Left renal cortex interstitium (tissue), 4 donors: ENCODE data around the gene CD47. TPM values are rescaled to one million over a fixed set of nuclear protein-coding genes. Genes with fewer than 3 reads are reported as not detected.

Experiments
- DNase-seq, 4 donors: peaks; one replicate each; pipeline ENCODE4 v3.0.0-alpha.2; 2013; ENCODE audit warnings: low read depth in 4 of 4, low spot score in 2 of 4, missing footprints in 1 of 4
- polyA plus RNA-seq, 4 donors: library from polyadenylated mRNA; unstranded; fragments of 120-200 nt; gene quantifications; one replicate each; pipeline ENCODE4 v1.2.1, GENCODE V29; 2013; ENCODE audit not compliant: insufficient read length in 4 of 4

Gene CD47
- polyA plus RNA-seq, 4 donors: 59.0 to 70.4 (median 63.5) TPM

DNA sequence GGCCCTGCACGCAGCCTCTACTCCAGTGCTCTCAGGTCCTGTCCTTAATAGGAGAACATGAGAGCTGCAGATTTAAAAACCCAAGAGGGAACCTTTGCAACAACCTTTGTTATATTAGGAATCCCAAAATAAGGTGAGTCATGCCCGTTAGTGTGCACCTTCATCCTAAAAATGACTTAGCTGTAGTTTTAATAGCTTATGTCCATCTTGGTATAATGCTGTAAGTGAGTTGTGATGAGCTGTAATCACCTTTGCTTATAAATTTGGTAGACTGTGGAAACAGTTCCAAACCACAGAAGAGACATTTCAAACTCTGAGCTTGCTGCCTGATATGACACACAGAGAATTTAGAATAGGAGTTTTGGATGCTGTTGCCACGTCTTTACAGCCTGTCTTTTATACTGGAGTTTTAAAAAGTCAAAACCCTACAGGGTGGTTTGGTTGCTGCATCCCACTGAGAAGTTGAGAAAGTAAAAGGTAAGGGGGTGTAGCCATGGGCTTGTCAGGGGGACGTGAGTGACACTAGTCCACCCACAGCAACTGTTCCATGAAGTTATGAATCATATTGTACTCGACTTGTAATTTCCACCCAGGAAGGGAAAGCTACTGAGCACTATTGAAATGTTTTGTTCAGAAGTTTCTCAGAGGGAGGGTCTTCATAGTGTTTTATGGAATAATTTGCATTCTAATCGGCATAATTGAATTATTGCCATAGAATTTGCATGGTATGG lies 27.4 kb upstream of the CD47 start:
- no peak for DNase-seq

GRCh38 chr3:108117241-108117775 lies 26.5 kb upstream of the CD47 start:
- no peak for DNase-seq

DNA sequence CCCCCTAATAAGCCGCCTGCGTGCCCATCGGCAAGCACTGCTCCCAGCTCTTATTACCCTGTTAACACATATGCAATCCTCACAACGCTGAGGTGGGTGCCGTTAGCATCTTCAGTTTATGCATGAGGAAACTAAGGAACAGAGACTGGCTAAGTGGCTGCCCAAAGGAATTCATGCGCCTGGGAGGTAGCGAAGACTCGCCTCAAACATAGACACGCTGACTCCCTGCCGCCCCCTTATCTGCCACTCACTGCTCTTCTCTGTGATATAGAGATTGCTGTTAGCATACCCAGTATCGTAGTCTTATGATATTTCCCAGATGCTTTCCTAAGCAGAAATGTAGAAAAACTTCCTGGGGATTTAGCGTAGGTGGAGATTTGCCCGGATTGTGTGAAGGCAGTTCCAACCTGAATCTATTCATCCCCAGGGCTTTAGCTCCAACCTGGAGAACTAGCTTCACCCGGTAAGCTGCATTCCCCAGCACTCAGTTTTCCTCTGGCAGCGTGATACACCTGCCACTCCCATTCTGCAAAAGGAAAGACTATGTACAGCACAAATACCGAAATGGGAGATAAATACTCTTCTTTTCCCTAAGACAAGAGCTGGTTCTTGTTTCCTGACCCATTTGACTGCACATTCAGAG lies 23.7 kb upstream of the CD47 start:
- DNase-seq: no peak

DNA sequence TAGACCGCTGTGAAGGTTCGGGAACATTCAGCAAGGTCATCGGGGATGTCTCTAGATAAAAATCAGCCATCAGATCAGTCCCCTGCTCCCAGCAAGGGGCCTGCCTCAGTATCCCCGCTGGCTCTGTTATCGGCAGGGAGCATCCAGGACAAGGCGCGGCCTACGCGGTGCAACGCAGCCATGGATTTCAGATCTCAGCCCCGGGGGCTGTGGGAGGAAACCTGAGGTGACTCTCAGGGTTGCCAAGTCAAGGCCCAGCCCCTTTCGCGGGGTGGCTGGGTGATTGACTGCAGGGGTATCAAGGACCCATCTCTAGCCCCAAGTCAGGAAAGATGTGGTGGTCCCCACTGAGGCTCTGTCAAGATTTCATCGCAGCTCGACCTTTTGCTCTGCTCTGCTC lies 23.1 kb upstream of the CD47 start:
- no peak for DNase-seq

- no peak for DNase-seq
Observed at GRCh38 chr3:108110934-108111333, 20.1 kb upstream of the CD47 start.

DNA sequence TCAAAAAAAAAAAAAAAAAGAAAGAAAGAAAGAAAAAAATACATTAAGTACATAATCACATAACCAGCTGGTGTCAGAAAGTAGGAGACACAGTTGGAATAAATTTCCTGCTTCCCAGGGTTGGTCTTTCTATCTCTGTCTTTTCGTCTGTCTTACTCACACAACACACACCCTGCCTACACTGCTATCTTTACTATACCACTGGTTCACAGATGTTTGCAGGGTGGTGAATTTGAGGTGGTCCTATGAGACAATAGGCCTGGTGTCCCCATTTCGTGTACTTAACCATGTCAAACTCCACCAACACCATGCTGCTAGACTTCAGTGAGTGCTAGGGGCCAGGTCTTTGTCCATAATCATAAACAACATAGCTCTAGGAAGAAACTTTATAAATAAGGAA lies 17.6 kb upstream of the CD47 start:
- DNase-seq: no peak

GRCh38 chr3:108106449-108106848 lies 15.6 kb upstream of the CD47 start:
- no peak for DNase-seq

DNA sequence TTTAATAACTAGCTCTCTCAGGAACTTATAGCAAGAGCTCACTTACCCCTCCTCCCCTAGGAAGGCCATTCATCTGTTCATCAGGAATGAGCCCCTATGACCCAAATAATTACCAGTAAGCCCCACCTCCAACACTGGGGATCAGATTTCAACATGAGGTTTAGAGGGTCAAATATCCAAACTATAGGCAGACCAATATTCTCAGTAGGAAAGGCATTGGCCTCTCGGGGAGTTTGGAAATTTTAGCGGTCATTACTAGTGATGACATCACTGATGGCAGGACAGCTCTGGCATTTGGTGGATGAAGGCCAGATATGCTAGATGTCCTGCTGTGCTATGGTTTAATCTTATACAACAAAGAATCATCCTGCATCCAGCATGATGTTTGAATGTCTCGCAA lies 15.2 kb upstream of the CD47 start:
- no peak for DNase-seq

DNA sequence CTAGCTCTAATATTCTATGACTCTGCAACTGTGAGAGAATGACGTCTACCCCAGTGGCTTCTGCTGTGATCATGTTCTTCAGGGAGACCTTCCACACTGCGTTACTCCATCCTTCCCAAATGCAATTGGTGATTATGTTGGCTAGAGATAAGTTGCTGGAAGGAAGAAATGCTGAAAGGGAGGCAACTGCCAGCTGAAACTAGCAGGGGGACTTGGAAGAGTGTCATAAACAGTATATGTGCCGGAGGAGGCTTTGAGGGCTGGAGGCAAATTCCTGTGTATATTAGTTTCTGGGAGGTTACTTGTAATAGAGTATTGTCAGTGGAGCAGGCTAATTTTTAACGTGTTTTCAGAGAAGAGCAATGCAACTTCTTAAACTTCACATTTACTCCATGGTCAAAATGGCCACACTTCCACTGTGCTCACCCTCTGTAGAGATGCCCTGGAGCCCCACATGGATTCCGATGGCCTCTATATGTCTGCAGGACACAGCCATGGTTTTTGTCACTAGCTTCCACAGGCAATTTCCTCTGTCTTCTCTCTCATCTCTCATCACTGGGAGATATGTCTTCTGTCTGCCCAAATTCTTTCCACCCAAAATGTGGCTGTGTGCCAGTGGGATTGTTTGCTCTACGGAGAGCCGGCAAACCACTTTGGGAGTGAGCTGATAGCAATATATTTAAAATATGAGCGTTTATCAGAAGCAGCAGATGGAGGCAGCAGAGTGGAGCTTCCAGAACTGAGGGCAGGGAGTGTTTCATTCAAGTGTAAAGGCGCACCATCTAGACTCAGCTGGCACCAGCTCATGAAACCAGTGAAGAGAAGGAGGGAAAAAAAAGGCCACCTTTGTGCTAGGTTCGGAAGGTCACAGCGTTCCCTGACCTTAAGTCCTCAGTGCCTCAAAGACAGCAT lies 13.3 kb upstream of the CD47 start:
- DNase-seq: no peak

DNA sequence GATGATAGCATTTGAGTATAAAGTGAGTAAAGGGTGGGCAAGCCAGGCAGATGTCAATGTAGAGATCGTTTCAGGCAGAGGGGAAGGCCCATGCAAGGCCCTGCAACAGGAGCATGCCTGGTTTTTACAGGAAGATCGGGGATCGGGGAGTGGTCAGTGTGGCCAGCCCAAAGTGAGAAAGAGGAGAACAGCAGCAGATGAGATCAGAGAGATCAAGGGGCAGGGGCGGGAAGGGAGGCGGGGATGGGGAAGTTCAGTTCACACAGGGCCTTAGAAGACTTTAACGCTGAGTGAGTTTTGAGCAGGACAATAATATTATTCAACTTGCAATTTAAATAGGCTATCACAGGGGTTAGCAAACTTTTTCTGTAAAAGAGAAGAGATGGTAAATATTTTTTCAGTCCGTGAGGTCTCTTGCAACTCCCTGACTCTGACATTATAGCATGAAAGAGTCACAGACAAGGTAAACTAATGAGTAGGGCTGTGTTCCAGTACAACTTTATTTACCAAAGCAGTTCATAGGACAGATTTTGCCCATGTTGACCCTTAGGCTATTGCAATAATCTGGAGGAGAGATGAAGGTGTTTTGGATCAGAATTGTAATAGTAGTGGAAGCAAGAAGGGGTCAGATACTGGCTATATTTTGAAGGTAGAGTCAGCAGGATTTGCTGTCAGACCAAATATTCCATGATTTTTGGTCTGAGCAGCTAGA lies 12.4 kb upstream of the CD47 start:
- no peak for DNase-seq

DNA sequence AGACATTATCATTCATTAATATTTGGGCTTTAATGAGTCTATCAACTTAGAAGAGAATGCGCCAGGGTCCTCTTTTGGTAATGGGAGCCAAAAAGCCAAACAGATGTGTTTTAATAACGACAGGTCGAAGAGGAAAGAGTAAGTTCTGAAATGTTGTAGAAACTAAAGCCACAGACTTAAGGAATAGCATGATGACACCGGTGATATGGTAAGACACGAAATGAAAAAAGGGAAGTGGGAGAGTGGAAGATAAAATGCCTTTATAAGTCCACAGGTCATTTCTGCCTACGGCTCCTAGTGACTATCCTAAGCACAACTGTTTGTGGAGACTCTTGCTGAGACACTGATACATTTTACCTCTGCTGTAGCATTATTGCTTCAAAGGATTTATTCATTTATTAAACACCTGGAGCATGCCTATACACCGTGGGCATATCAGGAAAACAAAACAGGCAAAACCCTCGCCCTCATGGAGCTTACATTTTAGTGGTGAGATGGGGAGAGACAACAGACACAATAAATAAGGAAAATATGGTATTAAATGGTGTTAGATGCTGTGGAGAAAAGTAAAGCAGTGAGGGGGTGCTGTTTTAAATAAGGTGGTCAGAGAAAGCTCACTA lies 11.7 kb upstream of the CD47 start:
- DNase-seq: no peak

- no peak for DNase-seq
Observed at GRCh38 chr3:108100906-108101660, 10.3 kb upstream of the CD47 start.

GRCh38 chr3:108099679-108100428 lies 9.0 kb upstream of the CD47 start:
- no peak for DNase-seq

GRCh38 chr3:108099244-108099643 lies 8.4 kb upstream of the CD47 start:
- no peak for DNase-seq

DNA sequence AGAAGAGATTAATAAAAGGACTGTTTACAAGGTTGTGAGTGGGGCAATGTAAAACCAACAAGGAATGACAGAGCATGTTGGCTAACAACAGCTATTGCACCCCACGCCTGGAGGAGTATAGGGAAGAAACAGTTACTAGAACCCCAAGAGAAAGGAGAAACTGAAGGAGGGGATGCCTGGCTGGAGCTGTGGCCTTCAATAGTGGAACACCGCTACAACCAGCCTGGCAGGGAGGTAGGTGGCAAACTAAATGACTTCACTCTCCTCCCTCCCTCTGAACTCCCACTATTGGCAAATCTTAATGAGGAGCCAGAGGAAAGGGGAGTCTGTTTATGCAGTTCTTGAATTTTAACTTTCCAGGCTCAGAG lies 7.2 kb upstream of the CD47 start:
- DNase-seq: no peak

DNA sequence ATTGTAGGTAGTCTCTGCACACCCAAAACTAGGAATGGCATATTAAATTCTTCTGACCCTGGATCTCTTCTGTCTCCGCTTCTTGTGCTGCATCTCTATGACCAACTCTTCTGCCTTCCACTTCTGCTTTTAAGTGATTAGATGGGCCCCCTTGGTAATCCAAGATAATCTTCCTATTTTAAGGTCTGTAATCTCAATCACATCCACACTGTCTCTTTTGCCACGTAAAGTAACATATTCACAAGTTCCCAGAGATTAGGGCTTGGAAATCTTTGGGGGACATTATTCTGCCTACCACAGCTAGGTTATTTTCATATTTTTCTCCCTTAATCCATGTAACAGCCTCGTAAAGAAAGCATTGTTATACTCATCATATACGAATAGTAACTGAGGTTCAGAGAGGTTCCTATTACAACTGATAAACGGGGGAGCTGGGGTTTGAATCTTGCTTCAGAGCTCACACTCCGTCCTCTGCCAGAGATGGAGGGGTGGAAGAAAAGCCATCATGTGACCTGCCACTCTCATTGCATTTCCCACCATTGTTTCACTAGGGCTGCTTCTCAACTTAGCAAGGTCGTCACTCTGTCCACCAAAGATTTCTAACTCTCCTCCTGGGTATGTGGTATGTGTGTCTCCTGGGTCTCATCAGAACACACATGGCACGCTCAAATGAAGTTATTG lies 6.6 kb upstream of the CD47 start:
- DNase-seq: no peak

GRCh38 chr3:108096532-108097321 lies 5.9 kb upstream of the CD47 start:
- DNase-seq: no peak
